ENCODE measurements around the gene LGI1. TPM values are rescaled to one million over a fixed set of nuclear protein-coding genes. Genes with fewer than 3 reads are reported as not detected.
A peak's percentile ranks its signal among the peaks of the same experiment; 100 is the strongest.
"Not testable (repeated sequence)": the region's sequence is repeated elsewhere in the genome, so short reads cannot be mapped to it uniquely, and the experiment has no call there.

The LGI1 gene
- total RNA-seq, 6 donors from 2014 or later, result not detected

DNA sequence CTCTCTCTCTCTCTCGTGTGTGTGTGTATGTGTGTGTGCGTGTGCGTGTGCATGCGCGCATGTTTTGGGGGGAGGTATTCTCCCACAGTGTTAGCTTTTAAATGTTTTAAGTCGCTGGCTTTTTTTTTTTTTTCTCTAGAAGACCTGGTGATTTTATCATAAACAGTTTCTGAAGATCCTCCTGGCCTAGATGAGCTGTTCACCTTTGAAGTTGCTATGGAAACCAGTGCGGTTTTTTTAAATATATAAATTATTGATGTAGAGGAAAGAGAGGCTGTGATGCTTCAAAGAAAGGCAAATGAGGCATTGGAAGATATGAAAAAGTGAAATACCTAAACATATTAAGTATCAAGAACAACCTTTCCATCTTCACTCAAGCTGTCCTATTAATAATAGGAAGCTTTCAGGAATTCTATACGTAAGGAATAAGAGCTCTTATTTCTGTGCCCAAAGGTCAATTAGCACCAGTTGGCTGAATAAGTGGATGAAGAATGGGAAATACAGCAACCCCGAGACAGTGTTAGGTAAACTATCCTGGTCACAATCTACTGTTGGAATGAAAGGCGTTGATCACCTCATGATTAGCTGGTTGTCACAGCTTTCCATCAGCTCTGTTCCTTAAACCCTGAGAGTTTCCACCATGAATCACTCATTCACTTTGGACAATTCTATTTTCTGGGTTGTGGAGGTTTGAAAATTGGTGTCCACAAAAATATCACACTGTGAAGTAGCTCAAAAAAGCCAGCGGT, 69.5 kb downstream of the LGI1 start:
- H3K27ac ChIP-seq, result no peak overlapping the region
- DNase-seq (no peak), ATAC-seq (ENCODE audit: low FRiP score in 2 of 2) (no peak)

DNA sequence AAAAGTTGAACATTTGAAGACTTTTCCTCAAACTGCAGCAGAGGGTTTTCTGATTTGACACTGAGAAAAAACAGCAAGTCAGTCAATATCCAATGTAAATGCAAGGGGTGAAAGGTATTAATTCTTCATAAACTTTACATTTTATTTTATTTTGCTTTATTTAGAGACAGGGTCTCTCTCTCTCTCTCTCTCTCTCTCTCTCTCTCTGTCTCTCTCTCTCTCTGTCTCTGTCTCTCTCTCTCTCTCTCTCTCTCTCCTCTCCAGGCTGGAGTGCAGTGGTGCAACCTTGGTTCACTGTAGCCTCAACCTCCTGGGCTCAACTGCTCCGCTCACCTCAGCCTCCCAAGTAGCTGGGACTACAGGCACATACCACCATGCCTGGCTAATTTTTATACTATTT, 73.3 kb downstream of the LGI1 start:
- not testable (repeated sequence) for H3K36me3 ChIP-seq; H3K4me3 ChIP-seq; H3K9me3 ChIP-seq; H3K27ac ChIP-seq; ATAC-seq (ENCODE audit: low FRiP score in 2 of 2); H3K27me3 ChIP-seq; DNase-seq; H3K4me1 ChIP-seq
- WGBS, 2 donors, result 94 to 100% methylated on average over 1 of the region's 1 CpG

More for the DNA sequence above, 69.5 kb downstream of the LGI1 start:
- H3K4me3 ChIP-seq, result no peak overlapping the region
- TF ChIP-seq POLR2AphosphoS5 (IDR thresholded peaks at IDR 0.05), result no peak
- 80 to 84% methylated on average over 11 of the region's 11 CpGs for WGBS, 2 donors
- no peaks in the 10 kb centered on the region for H3K9me3 ChIP-seq
- H3K36me3 ChIP-seq, result no peaks in the 10 kb centered on the region
- no peaks in the 10 kb centered on the region for H3K4me1 ChIP-seq
- H3K27me3 ChIP-seq, result no peaks in the 10 kb centered on the region

DNA sequence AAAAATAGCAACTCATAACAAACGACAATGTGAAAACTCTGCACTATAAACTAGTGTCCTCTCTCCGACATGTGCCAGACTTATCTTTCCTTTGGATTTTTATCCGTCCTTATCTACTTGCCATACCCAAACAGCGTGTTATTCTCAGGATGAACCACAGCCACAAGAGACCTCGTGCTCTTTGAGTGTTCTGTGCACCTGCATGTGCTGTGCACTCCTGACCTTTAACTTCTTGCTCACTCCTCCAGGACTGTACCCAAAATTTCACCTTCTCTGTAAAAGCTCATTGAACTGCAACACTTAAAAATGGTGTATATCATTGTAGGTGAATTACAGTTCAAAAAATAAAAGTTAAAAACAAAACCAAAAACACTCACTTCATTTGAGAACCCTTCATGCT, 78.0 kb downstream of the LGI1 start:
- Histone ChIP-seq H3K27me3 (no peaks in the 10 kb centered on the region), H3K27ac (no peak overlapping the region), H3K9me3 (peaks cover 0 to 6% (median 3%) of the 10 kb centered on the region in 4 donors), H3K36me3 (no peaks in the 10 kb centered on the region), H3K4me1 (peaks cover 0 to 6% (median 0%) of the 10 kb centered on the region in 4 donors), H3K4me3 (no peak overlapping the region)
- no peak for ATAC-seq (ENCODE audit: low FRiP score in 2 of 2)
- no peak for TF ChIP-seq EP300 (IDR thresholded peaks at IDR 0.05)
- TF ChIP-seq, protein P1, sequence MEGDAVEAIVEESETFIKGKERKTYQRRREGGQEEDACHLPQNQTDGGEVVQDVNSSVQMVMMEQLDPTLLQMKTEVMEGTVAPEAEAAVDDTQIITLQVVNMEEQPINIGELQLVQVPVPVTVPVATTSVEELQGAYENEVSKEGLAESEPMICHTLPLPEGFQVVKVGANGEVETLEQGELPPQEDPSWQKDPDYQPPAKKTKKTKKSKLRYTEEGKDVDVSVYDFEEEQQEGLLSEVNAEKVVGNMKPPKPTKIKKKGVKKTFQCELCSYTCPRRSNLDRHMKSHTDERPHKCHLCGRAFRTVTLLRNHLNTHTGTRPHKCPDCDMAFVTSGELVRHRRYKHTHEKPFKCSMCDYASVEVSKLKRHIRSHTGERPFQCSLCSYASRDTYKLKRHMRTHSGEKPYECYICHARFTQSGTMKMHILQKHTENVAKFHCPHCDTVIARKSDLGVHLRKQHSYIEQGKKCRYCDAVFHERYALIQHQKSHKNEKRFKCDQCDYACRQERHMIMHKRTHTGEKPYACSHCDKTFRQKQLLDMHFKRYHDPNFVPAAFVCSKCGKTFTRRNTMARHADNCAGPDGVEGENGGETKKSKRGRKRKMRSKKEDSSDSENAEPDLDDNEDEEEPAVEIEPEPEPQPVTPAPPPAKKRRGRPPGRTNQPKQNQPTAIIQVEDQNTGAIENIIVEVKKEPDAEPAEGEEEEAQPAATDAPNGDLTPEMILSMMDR (IDR thresholded peaks at IDR 0.05), result no peak
- no peak for TF ChIP-seq POLR2A (IDR thresholded peaks at IDR 0.05)
- TF ChIP-seq POLR2AphosphoS5 (IDR thresholded peaks at IDR 0.05), result no peak
- 64 to 70% methylated on average over 5 of the region's 5 CpGs for WGBS, 2 donors
- no peak for DNase-seq

GRCh38 chr10:93837822-93838221, 80.1 kb downstream of the LGI1 start:
- H3K9me3 ChIP-seq, result peaks cover 0 to 6% (median 3%) of the 10 kb centered on the region in 4 donors
- H3K36me3 ChIP-seq, result no peaks in the 10 kb centered on the region
- no peak overlapping the region for H3K27ac ChIP-seq
- no peak overlapping the region for H3K4me3 ChIP-seq
- DNase-seq, result no peak
- H3K27me3 ChIP-seq, result no peaks in the 10 kb centered on the region
- peaks cover 0 to 6% (median 0%) of the 10 kb centered on the region in 4 donors for H3K4me1 ChIP-seq
- TF ChIP-seq, protein P1 (IDR thresholded peaks at IDR 0.05), result no peak
- TF ChIP-seq POLR2AphosphoS5 (IDR thresholded peaks at IDR 0.05) (no peak), POLR2A (IDR thresholded peaks at IDR 0.05) (no peak), EP300 (IDR thresholded peaks at IDR 0.05) (no peak)
- ATAC-seq (ENCODE audit: low FRiP score in 2 of 2), result no peak
- WGBS, 2 donors, result 79% methylated on average over 1 of the region's 1 CpG; no CpG with 5 or more reads in 1 of the 2 donors

GRCh38 chr10:93838278-93838677, 80.5 kb downstream of the LGI1 start:
- TF ChIP-seq EP300 (IDR thresholded peaks at IDR 0.05) (no peak), POLR2A (IDR thresholded peaks at IDR 0.05) (no peak), POLR2AphosphoS5 (IDR thresholded peaks at IDR 0.05) (no peak)
- TF ChIP-seq, protein P1 (IDR thresholded peaks at IDR 0.05), result no peak
- no peaks in the 10 kb centered on the region for H3K27me3 ChIP-seq
- no peak overlapping the region for H3K4me3 ChIP-seq
- no peaks in the 10 kb centered on the region for H3K36me3 ChIP-seq
- DNase-seq, result no peak
- H3K4me1 ChIP-seq, result peaks cover 0 to 6% (median 0%) of the 10 kb centered on the region in 4 donors
- peaks cover 0 to 5% (median 2%) of the 10 kb centered on the region in 4 donors for H3K9me3 ChIP-seq
- peak overlapping the region in 1 of 4 donors; percentile 23 for H3K27ac ChIP-seq
- ATAC-seq (ENCODE audit: low FRiP score in 2 of 2), result no peak

DNA sequence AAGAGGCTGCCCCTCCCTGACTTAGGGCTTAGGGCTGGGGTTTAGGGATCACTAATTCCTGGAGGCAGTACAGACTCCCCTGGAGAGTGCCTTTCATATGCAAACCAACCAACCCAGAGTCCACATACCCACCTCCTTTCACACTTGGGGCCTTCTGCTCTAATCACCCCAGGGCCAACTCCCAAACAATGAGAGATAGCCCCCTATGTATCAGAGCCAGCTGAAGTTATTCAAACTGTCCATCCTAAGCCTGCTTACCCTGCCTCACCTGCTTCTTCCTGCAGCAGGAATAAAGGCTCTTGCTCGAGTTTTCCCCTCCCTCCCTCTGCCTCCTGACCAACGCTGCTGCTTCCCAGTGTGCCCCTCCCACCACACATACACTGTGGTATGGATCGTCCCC, 84.2 kb downstream of the LGI1 start:
- Histone ChIP-seq H3K4me1 (peaks cover 0 to 6% (median 0%) of the 10 kb centered on the region in 4 donors), H3K9me3 (no peaks in the 10 kb centered on the region), H3K36me3 (no peaks in the 10 kb centered on the region), H3K27ac (no peak overlapping the region), H3K4me3 (no peak overlapping the region), H3K27me3 (no peaks in the 10 kb centered on the region)
- DNase-seq (no peak), ATAC-seq (ENCODE audit: low FRiP score in 2 of 2) (no peak)
- WGBS, 2 donors, result 59 to 66% methylated on average over 3 of the region's 3 CpGs
- TF ChIP-seq, protein P1 (IDR thresholded peaks at IDR 0.05), result no peak
- TF ChIP-seq POLR2AphosphoS5 (IDR thresholded peaks at IDR 0.05) (no peak), POLR2A (IDR thresholded peaks at IDR 0.05) (no peak), EP300 (IDR thresholded peaks at IDR 0.05) (no peak)
